H1 (cell line): ENCODE data around the gene ENOPH1. TPM values are rescaled to one million over a fixed set of nuclear protein-coding genes. Genes with fewer than 3 reads are reported as not detected.

Source experiments
- KDM4A ChIP-seq: IDR thresholded peaks from one replicate; pipeline ENCODE4 v1.7.1; 2012; ENCODE audit warnings: low read depth, mild to moderate bottlenecking, moderate library complexity, low read length, inconsistent platforms; ENCODE audit not compliant: severe bottlenecking
- MAFK ChIP-seq: IDR thresholded peaks from 2 replicates; pipeline ENCODE4 v1.6.1; 2012; ENCODE audit warnings: low read depth, mild to moderate bottlenecking, improper control_type of control experiment, low read length
- NRF1 ChIP-seq: IDR thresholded peaks from 2 replicates; pipeline ENCODE4 v1.6.1; 2011; ENCODE audit warnings: mild to moderate bottlenecking, low read depth, low read length, improper control_type of control experiment
- RAD21 ChIP-seq, 2 experiments: IDR thresholded peaks in 1 of 2; conservative IDR thresholded peaks in 1 of 2; 2 replicates each; pipeline ENCODE4 v1.6.1; 2011; ENCODE audit warnings: low read depth in 2 of 2, low read length in 2 of 2, improper control_type of control experiment in 1 of 2, inconsistent platforms in 1 of 2, mild to moderate bottlenecking in 1 of 2, moderate library complexity in 1 of 2
- RFX5 ChIP-seq: IDR thresholded peaks from 2 replicates; pipeline ENCODE4 v1.6.1; 2011; ENCODE audit warnings: low read depth, low read length, improper control_type of control experiment, borderline replicate concordance
- SP1 ChIP-seq: IDR thresholded peaks from 2 replicates; pipeline ENCODE4 v1.6.1; 2011; ENCODE audit warnings: low read depth, low read length
- TBP ChIP-seq: IDR thresholded peaks from 2 replicates; pipeline ENCODE4 v1.6.1; 2011; ENCODE audit warnings: low read depth, low read length, improper control_type of control experiment
- polyA plus RNA-seq, 7 experiments: library from polyadenylated mRNA; depleted of rRNA in 3 of 7; stranded (reverse) in 5 of 7; unstranded in 2 of 7; fragments of >200 nt in 5 of 7; fragments of 200-250 nt in 2 of 7; gene quantifications; 1 replicate in 5 of 7; 2 replicates in 1 of 7; 4 replicates in 1 of 7; pipeline versions ENCODE4 v1.2.1 to v1.2.3, GENCODE V29; 2011 to 2013; ENCODE audit warnings: missing spikeins in 2 of 7, mixed read lengths in 2 of 7
- total RNA-seq: library from RNA; stranded (reverse); fragmentation: NEBNext Ultra II Directional; extraction: Animal tissue kit (Norgen Biotek cat#: 25700); gene quantifications from 2 replicates; pipeline ENCODE4 v1.2.1, GENCODE V29; 2021

Gene ENOPH1
- total and polyA plus RNA-seq, 2 of the 8 experiments (the other 6 are each of a cell fraction or from before 2014, with no cell fraction given) = 25.1 to 89.3 TPM

DNA sequence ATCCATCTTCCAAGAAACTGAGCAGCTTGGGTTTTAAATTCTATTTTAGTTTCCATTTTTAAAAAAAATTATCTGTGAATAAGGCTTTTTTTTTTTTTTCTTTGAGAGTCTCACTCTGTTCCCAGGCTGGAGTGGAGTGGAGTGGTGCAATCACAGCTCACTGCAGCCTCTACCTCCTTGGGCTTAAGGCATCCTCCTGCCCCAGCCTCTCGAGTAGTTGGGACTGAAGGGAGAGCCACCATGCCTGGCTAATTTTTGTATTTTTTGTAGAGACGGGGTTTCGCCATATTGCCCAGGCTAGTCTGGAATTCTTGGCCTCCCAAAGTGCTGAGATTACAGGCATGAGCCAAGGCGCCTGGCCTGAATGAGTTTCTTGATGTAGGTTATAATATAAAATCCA lies 1.4 kb downstream of the ENOPH1 start (continued):
- TF ChIP-seq TBP = no peak
- no peak for TF ChIP-seq RFX5
- TF ChIP-seq RAD21 (IDR thresholded peaks at IDR 0.05 in 1 of 2, conservative IDR thresholded peaks at IDR 0.05 in 1 of 2; ENCODE audit: low read depth in 2 of 2, low read length in 2 of 2) = no peak
- no peak for TF ChIP-seq NRF1
- TF ChIP-seq SP1 = no peak
- no peak for TF ChIP-seq MAFK
- no peak for TF ChIP-seq KDM4A
